HG02678 (cell line): ENCODE data around the gene PLXNB1.

Source experiments
- ATAC-seq: cut with Tn5 transposase; IDR thresholded peaks from one replicate; pipeline ENCODE4 v1.9.1; 2021; ENCODE audit warnings: mild to moderate bottlenecking, moderate library complexity; ENCODE audit not compliant: unreplicated experiment

Gene PLXNB1

DNA sequence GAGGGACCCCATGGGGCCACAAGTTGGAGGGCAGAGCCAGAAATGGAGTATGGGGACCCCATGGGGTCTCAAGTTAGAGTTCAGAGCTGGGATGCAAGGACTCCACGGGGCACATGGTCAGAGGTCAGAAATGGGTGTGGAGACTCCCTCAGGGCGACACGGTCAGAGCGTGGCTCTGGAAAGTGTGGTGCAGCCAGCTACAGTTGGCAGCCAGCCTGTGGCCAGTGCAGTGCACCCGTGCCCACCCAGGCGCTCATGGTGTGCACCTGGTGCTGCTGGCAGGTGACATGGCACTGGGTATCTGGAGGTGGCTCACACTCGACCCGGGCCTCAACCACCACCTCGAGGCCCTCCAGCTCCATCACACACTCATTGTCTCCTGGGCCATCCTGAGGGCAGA, 11.2 kb downstream of the PLXNB1 start:
- no peak for ATAC-seq

DNA sequence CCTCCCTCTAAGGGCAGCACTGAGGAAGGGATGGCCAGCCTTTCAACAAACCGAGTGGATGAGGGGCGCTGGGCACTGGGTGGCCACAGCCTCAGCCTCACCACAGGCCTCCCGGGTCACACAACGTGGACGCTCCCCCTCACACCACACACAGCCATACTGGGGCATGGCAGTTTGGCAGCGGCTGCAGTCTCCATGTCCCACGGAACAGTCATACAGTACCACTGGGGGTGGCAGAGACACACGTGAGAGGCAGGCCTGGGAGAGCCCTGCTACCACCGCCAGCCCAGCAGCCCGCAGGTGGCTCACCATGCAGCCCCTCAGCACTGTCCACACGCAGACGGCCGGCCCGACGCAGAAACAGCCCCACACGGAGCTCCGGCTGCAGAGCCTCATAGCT, 11.7 kb downstream of the PLXNB1 start:
- no peak for ATAC-seq

DNA sequence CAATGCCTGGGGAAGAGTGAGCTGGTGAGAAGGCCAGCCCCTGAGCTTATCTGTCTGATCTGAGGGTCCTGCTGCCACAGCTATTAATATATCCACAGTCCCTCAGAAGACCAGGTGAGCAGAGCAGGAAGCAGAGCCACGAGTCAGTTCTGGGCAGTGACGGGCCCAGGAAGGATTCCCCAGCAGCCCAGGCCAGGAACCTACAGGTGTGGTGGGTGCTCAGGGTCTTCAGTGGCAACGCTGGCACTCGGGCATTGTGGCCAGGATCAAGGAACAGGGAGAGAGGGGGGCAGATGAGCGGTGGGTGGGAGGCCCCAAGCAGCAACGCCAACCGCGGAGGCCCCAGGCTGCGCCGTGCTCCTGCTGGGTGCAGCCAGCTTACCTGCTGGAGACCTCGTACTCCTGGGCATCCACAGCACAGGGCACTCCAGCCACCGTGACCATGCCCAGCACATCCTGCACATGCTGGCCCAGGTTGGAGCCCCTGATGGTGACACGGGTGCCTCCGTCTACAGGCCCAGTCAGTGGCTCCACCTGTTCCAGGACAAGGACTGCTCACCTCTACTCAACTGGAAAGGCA, 12.3 kb downstream of the PLXNB1 start:
- no peak for ATAC-seq

DNA sequence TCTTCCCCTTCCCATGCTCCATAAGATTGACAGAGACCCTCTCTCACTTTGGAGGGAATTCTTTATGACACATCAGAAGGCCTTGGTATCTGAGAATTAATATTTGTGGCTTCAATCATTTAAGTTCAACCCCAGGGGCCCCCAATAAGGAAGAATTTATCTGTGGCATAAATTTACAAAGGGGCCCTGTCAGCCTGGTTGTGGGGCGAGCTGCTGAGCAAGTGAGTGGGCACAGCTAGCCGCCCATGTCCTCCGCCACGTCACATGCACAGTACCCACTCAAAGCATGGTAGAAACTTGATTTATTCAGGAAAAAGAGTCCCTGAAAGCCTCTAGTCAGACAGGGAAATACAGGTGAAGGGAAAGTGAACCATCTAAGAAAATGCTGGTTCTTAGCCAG, 13.3 kb downstream of the PLXNB1 start:
- ATAC-seq = no peak

DNA sequence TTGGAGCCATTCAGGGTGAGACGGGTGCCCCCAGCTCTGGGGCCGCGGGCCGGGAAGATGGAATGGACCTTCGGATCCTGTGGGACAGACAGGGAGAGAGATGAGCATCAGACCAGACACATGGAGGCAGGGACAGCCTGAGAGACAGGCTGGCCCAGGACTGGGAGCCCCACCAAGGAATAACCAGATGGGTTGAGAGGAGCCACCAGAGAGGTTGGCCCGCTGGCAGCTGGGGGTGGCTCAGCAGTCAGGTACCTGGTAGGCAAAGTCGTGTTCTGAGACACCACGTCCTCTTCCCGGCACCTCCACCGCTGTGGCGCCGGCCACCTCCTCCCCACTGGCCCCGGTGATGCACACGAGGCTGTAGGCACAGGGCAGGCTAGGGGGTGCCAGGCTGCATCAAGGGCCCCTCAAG, 13.8 kb downstream of the PLXNB1 start:
- no peak for ATAC-seq

DNA sequence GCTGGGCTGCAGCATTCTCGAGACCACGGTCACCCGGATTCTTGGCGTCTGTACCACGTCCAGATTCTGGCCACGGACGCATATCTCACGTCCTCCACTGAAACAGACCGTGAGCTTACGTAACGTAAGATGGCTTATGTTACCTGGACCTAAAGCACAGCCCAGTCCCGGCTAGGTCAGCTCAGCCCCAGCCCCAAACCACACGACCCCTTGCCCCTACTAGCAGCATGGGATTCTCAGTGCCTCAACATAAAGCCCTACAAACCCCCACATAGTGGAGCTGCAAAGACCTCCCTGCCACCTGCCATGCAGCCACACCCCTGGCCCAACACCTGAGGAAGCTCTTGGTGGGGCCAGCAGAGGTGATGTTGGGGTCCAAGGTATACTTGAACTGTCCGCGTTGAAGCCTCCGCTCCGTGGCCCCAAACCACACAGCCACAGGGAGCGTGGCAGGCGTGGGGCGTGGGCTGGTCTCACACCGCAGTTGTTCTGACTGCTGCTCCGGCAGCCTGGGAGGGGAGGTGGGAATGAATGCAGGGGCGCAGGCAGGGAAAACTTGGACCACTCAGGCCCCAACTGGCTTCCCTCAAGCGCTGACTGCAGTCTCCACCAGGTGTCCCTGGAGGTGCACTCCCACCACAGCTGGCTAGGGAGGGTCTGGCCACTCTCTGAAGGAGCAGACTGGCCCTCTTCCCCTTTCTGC, 14.5 kb downstream of the PLXNB1 start:
- no peak for ATAC-seq

DNA sequence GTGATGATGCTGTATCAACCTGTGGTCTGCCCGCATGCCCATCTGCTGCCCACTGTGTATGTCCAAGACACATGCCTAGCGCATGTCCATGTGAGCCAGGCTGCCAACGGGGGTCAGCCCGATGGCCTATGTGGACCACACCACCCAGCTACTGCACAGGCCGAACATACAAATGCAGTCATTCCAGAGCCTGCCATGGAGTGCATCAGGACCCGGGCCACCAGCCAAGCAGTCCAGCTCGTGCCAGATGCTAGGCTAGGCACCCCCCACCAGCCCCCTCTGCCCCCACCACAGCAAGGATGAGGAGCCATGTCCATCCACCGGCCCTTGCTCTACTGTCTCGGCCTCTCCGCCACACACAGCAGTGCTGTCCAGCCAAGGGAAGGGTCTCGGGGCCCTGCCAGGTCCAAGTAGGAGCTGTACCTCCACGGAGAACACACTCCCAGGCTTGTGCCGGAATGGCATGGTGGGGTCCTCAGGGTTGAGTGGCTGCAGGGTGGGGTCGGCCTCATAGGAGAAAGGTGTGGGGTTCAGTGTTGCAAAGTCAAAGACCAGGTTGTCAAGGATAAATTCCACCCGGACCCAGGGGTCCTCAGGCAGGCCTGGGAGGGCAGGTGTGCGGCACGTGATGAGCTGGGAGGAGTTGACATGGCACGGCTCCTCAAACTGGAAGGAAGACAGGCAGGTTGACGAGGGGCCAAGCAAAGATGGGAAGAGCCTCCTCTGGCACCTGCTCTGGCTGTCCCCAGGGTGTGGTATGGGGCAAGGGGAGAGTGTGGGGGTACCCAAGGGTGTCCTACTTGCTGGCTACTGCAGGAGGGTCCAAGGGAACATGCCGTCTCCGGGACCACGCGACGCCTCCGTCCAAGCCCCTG, 15.3 kb downstream of the PLXNB1 start:
- no peak for ATAC-seq

DNA sequence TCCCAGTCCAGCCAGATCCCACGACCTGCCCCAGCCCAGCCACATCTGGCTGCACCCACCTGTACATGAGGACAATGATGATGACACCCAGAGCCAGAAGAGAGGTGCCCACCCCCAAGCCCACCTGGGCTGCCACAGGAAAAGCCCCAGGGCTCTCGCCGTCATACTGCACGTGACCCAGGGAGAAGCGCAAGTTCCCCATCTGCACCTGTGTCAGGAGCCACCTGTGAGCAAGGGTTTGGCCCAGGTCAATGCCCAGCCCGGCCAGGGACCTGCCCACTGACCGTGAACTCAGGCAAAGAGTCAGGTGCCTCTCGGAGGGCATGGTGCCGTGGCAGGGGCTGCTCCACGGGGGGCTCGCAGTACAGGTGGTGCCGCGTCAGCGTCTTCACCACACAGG, 16.3 kb downstream of the PLXNB1 start:
- ATAC-seq = no peak

DNA sequence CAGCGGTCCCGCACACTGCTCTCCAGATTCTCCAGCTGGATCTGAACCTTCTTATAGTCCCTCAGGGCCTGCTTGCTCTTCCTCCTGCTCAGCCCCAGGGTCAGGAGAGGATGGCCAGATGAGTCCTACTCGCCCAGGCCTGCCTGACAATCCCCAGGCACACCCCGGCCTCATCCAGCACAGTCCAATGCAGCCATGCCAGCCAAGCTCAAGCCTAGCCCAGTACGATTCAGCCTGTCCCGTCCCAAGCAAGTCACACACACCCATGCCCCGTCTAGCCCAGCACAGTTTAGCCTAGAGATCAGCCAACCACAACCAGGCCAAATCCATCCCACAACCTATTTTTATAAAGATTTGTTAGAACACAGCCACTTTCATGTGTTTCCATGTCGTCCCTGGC, 16.8 kb downstream of the PLXNB1 start:
- no peak for ATAC-seq

DNA sequence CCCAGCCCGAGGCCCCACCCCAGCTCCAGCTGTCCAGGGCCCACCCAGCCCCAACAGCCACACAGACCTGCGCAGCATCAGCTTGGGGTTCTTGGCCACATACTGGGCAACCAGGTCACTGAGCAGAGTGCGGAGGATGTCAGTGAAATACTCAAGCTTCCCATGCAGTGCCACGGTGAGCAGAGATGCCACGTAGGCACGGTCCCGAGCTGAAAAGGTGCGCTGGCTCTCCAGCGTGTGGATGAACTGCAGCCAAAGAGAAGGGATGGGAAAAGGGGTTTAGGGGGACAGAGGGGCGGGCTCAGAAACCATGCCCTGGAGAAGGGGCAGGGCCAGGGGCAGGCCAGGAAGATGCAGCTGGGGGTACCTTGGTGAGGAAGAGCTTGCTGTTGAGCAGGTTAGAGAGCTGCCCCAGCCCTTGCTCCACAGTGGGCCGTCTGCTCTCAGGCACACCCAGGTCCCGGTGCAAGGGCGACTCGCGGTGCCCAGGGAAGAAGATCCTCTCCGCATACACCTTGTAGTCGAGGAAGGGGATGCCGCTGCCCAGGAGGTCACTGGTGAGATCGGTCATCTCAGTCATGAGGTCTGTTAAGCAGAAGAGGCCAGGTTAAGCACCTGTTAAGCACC, 17.4 kb downstream of the PLXNB1 start:
- no peak for ATAC-seq

DNA sequence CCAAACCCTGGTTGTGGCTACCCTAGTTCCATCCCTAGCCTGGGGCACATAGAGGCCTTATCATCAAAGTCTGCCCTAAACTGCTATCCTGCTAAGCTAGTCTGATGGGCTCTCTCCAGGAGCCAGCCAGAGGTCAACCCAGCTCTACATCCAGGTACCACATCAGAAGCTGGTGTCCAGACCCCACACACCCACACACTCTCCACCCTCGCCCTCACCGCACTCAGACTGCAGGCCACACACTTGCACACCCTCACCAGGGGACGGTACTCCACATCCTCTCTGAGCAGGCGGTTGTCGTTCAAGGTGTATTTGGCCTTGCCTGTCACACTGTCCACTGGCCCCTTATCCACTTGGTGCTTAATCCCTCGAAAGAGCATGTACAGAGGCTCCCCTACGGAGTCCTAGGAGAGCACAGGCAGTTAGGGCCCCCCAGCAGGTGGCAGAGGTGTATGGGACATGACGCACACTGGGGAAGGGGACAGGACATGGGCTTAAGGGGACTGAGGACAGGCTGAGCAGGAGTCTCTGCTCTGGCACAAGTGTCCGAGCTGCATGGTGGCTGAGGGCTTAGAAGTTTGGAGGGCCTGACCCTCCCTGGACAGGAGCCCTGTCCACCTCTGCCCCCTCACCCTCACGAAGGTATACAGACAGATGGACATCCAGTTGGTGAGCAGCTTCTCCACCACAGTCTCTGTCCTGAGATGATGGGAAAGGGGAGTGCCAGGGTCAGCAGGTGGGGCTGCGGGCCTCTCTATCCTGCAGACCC, 18.1 kb downstream of the PLXNB1 start:
- ATAC-seq = no peak

DNA sequence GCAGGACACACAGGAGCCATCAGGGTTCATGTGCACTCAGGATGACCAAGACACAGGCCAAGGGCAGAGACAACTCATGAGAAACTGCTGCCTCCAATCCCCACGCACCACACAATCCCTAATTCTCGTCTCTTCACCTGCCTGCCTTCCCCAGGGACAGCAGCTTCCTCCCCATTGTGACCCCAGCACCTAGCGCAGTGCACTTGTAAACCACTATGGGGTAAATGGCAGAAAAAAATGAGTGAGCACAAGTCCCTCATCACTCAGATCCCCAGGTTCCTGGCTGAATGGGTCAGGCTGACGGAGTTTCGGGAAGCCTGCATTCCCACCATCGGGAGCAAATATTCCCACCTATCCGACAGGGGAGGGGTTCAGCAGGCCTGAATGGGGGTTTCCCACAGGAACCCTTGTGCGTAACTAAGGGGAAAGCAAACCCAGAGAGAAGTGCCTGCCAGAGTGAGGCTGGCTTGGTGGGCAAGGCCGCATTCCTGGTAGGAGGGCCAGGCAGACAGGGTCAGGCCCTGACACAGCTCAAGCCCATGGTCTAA, 18.8 kb downstream of the PLXNB1 start:
- no peak for ATAC-seq

DNA sequence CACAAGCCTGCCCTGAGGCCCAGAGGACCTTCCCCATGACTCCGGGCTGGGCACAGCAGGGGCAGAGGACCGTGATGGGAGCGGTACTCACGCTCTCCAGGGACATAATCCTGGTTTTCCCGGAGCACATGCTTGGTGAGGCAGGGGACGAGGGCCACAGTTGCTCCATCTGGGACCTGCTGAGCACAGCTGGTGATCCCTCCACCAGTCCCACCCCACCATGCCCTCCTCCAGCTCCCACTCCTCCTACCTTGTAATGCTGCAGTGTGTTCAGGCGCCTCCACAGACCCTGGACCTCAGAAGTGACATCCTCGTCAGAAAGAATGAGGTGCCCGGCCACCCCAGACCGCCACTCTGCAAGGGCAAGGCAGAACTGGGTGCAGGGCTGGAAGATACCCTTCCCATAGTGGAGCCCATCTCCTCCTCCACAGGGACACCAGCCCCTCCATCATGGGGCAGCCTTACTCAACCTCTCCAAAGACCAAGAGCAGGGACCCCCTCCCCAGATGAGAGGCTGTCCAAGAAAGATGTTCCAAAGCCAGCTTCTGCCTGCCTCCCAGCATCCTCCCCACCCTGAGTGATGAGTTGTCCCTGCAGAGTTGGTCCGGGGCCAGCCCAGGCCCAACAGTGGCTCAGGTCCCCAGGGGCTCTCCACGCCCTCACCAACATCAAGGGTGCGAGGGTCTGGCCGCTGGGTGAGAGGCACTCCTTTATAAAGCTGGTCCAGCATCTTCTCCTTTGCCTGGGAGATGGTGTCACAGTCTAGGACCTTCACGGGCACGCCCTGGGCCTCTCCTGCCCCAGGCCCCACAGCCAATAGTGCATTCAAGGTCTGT, 19.5 kb downstream of the PLXNB1 start:
- ATAC-seq = no peak

DNA sequence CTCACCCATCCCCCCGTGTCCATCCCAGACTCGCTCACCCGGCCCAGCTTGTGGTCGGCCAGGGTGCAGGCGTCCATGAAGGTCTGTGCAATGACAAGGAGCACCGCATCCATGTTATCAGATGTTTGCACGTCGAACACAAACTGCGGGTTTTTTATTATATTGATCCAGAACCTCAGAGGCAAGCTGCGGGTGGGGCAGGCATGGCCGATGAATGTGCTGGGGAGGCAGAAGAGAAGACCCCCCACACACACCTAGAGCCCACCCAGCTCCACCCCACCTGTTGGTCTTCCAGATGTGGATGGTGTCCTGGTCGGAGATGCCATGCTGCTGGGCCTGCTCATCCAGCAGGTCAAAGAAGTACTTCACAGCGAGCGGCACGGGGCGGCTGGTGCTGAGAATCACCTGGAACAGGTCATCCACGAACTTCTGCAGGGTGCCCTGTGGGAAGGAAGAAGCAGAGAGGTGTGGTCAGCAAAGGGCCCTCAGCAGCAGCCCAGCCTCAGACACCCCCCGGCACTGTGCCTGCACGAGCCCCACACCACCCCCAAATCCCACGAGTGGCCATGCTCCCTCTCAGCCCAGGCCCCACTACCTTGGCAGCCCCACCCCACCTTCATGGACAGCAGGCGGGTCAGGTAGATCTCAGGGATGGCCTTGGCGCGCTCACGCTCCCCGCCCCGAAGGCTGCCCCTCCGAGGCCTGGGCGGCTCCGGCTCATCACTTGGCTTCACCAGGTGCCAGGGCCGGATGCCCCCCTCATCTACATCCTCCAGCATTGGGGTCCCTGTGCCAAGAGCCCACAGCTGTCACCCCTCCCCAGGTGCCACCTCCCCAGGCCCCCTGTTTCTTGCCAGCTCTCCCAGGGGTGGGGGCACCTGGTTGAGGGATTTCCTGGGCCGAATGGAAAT, 20.3 kb downstream of the PLXNB1 start:
- ATAC-seq = no peak

DNA sequence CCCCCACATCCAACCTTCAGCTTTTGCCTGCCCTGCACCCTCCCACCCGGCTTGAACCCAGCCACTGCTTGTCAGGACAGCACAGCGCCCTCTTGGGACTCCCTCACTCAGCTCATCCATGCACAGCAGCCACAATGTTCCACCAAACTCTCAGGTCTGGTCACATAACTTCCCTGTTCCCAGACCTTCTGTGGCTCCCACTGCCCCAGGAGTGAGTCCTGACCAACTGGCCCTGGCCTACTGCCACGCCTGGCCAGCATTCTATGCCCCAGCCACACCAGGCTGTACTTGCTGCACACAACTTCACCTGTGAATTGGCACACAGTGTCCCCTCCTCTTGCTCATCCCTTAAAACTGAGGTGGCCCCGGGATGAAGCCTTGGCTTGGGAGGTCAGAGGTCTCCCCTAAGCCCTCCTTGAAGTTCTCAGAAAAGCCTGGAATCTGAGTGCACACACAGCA, 21.0 kb downstream of the PLXNB1 start:
- no peak for ATAC-seq

DNA sequence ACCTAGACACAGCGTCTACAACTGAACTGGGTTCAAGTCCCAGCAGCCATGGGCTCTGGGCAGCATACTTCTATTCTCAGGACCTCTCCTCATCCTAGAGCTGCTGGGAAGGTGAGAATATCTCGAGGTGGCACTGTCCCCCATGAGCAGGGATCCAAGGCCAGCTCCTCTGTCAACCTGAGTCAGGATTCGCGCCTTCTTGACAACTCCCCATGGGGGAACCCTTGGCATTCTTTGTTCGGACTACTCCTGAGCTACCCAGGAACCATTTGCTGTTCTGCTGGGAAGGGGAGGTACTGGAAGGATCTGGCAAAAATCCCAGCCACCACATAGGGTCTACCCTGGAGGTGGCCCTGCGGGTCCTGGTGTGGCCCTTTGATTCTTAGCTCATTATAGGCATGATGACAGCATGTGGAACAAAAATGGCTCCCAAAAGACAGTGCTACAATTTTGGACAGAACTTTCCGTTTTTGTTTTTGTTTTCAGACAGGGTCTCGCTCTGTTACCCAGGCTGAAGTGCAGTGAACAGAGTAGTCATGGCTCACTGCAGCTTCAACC, 22.3 kb downstream of the PLXNB1 start:
- no peak for ATAC-seq

DNA sequence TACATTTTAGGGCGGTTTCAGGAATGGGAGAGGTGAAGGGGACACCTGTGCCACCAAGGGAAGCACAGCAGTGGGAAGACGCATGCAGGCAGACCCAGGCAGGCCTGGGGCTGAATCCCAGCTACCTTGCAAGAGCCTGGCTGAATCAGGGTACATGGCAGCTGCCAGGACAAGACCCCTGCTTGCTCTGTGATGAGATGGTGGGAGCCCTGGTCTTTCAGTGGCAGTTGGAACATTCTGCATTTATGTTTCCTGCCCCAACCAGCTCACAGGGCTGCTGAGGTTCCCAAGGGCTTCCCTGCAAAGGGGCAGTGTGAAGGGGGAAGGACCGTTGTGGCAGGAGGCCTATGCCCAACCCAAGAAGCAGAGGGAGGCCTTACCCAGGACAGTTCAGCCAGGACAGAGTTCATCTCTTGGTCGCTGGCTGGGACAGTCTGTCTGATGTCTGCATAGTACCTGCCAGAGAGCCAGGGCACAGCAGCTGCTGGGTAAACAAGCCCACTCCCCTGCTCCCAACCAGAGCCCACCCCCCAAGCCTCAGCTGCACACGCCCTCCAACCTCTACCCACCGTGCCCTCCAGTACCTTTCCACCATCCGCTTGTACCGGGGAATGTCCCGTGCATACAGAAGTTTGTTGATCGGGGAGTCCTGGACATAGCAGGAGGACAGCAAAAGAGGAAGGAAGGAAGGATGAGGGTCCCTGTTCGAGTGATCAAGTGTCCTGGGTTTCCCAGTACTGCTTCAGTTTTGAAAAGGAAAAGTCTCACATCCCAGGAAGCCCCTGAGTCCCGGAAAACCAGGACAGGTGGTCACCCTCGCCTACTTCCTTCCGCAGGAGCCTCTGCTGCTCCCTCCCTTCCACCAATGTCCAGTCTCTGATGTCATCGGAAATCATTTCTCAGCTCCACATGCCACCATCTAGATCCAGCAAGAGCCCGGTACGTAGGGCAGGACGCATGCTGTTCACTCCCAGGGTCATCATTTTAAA, 23.1 kb downstream of the PLXNB1 start:
- ATAC-seq = no peak
